H1 (cell line): Measurements from ENCODE around the gene APBA3. TPM values are rescaled to one million over a fixed set of nuclear protein-coding genes. Genes with fewer than 3 reads are reported as not detected.

Source experiments
- ASH2L ChIP-seq: fragments of 200-600, 300-600 bp; sonication (generic); IDR thresholded peaks from one replicate; pipeline ENCODE4 v1.7.1; 2017; ENCODE audit warnings: low read length
- BCL11A ChIP-seq, 2 experiments: IDR thresholded peaks; one replicate each; pipeline ENCODE4 v1.6.1; 2011; ENCODE audit warnings: low read depth in 2 of 2, low read length in 2 of 2, mild to moderate bottlenecking in 2 of 2
- CBX8 ChIP-seq: fragments of 300-800, 300-1000 bp; sonication (generic); IDR thresholded peaks from 2 replicates; pipeline ENCODE4 v1.7.1; 2016; ENCODE audit warnings: low read depth, low read length, borderline replicate concordance
- CHD1 ChIP-seq: IDR thresholded peaks from 2 replicates; pipeline ENCODE4 v1.6.1; 2012; ENCODE audit warnings: low read depth, low read length, improper control_type of control experiment
- CTBP2 ChIP-seq: IDR thresholded peaks from 2 replicates; pipeline ENCODE4 v1.7.0; 2011; ENCODE audit warnings: borderline replicate concordance, mild to moderate bottlenecking, moderate library complexity, mixed read lengths, low read length; ENCODE audit not compliant: insufficient read depth, insufficient read length
- EGR1 ChIP-seq: IDR thresholded peaks from 2 replicates; pipeline ENCODE4 v1.6.1; 2011; ENCODE audit warnings: low read depth, low read length, borderline replicate concordance
- GABPA ChIP-seq: IDR thresholded peaks from 2 replicates; pipeline ENCODE4 v1.6.1; 2011; ENCODE audit warnings: mild to moderate bottlenecking, low read length, moderate library complexity, borderline replicate concordance; ENCODE audit not compliant: insufficient read depth
- HDAC2 ChIP-seq, 2 experiments: fragments of 300-600 bp in 1 of 2; sonication (generic) in 1 of 2; IDR thresholded peaks; 2 replicates each; pipeline ENCODE4 v1.6.1; 2011 to 2012; ENCODE audit warnings: low read depth in 2 of 2, low read length in 2 of 2, mild to moderate bottlenecking in 2 of 2, moderate library complexity in 2 of 2, borderline replicate concordance in 1 of 2, inconsistent platforms in 1 of 2
- KDM4A ChIP-seq: IDR thresholded peaks from one replicate; pipeline ENCODE4 v1.7.1; 2012; ENCODE audit warnings: low read depth, mild to moderate bottlenecking, moderate library complexity, low read length, inconsistent platforms; ENCODE audit not compliant: severe bottlenecking
- MAFK ChIP-seq: IDR thresholded peaks from 2 replicates; pipeline ENCODE4 v1.6.1; 2012; ENCODE audit warnings: low read depth, mild to moderate bottlenecking, improper control_type of control experiment, low read length
- NANOG ChIP-seq: IDR thresholded peaks from 2 replicates; pipeline ENCODE4 v1.6.1; 2011; ENCODE audit warnings: low read length, low read depth, mild to moderate bottlenecking, inconsistent platforms; ENCODE audit not compliant: insufficient read depth, poor library complexity, severe bottlenecking
- NRF1 ChIP-seq: IDR thresholded peaks from 2 replicates; pipeline ENCODE4 v1.6.1; 2011; ENCODE audit warnings: mild to moderate bottlenecking, low read depth, low read length, improper control_type of control experiment
- POU5F1 ChIP-seq: IDR thresholded peaks from 2 replicates; pipeline ENCODE4 v1.6.1; 2011; ENCODE audit warnings: low read depth, mild to moderate bottlenecking, low read length, moderate library complexity
- RNF2 ChIP-seq: fragments of 200-900, 300-1000 bp; sonication (generic); IDR thresholded peaks from 2 replicates; pipeline ENCODE4 v1.7.1; 2016; ENCODE audit warnings: borderline replicate concordance, low read depth, mild to moderate bottlenecking, antibody characterized with exemption, low read length; ENCODE audit not compliant: poor library complexity, severe bottlenecking; ENCODE audit errors: missing control alignments
- RXRA ChIP-seq: IDR thresholded peaks from 2 replicates; pipeline ENCODE4 v1.6.1; 2011; ENCODE audit warnings: low read depth, mild to moderate bottlenecking, low read length, moderate library complexity; ENCODE audit not compliant: insufficient read depth
- SIN3A ChIP-seq, 2 experiments: IDR thresholded peaks in 1 of 2; conservative IDR thresholded peaks in 1 of 2; 2 replicates each; pipeline ENCODE4 v1.6.1; 2011 to 2012; ENCODE audit warnings: low read length in 2 of 2, improper control_type of control experiment in 1 of 2, low read depth in 1 of 2, mild to moderate bottlenecking in 1 of 2
- SIX5 ChIP-seq: IDR thresholded peaks from 2 replicates; pipeline ENCODE4 v1.6.1; 2011; ENCODE audit warnings: mild to moderate bottlenecking, low read depth, low read length
- SP1 ChIP-seq: IDR thresholded peaks from 2 replicates; pipeline ENCODE4 v1.6.1; 2011; ENCODE audit warnings: low read depth, low read length
- TEAD4 ChIP-seq: IDR thresholded peaks from 2 replicates; pipeline ENCODE4 v1.6.1; 2012; ENCODE audit warnings: low read depth, low read length, inconsistent platforms, mixed read lengths
- polyA plus RNA-seq, 7 experiments: library from polyadenylated mRNA; depleted of rRNA in 3 of 7; stranded (reverse) in 5 of 7; unstranded in 2 of 7; fragments of >200 nt in 5 of 7; fragments of 200-250 nt in 2 of 7; gene quantifications; 1 replicate in 5 of 7; 2 replicates in 1 of 7; 4 replicates in 1 of 7; pipeline versions ENCODE4 v1.2.1 to v1.2.3, GENCODE V29; 2011 to 2013; ENCODE audit warnings: missing spikeins in 2 of 7, mixed read lengths in 2 of 7
- total RNA-seq: library from RNA; stranded (reverse); fragmentation: NEBNext Ultra II Directional; extraction: Animal tissue kit (Norgen Biotek cat#: 25700); gene quantifications from 2 replicates; pipeline ENCODE4 v1.2.1, GENCODE V29; 2021
- TF ChIP-seq, protein P1 (sequence below): IDR thresholded peaks from 2 replicates; pipeline ENCODE4 v1.6.1; 2011; ENCODE audit warnings: low read length, improper control_type of control experiment
- TF ChIP-seq, protein P2 (sequence below): IDR thresholded peaks from 2 replicates; pipeline ENCODE4 v1.6.1; 2011; ENCODE audit warnings: low read depth, mild to moderate bottlenecking, low read length; ENCODE audit not compliant: insufficient read depth

The APBA3 gene
- total and polyA plus RNA-seq, 2 of the 8 experiments (the other 6 are each of a cell fraction or from before 2014, with no cell fraction given): 21.4 to 36.9 TPM

DNA sequence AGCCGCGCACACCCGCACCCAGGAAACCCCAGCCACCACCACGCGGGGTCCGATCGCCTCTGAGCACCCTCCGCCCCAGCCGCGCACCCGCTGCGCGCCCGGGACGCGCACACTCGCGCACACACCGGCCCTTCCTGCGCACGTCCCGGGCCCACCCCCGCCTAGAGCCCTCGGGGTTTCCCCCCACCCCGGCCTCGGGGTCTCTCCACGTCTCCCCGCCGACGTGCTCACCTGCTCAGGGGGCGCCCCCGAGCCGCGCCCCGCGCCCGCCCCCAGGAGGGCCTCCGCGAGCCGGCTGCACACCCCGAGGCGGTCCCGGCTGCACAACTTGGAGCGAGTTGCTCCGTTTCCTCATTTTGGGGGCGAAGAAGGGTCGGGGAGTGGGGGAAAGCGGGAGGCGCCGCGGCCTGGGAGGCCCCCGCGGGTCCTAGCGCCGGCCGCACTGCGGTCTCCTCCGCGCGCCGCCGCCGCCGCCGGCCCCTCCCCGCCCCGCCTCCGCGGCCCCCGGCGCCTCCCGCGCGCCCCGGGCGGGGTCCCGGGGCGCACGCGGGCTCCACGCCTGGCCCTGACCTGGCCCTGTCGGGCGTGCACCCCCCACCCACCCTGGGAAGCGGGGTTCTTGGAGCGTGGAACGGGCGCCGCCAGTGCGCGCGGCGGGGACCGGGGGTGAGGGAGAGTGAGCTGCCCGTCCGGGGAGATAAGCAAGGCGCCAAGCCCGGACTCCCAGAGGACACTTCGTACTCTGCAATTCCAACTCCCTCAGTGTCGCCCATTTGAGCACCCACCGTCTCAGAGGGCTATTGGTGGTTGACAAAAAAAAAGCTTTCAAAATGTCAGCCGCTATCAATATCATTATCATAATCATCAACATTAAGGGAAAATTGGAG lies 24.7 kb upstream of the APBA3 start, which contains the start of gene MATK (continued):
- TF ChIP-seq SP1 (no peak), SIX5 (no peak), CTBP2 (no peak), RNF2 (no peak), SIN3A (conservative IDR thresholded peaks at IDR 0.05 in 1 of 2, IDR thresholded peaks at IDR 0.05 in 1 of 2; ENCODE audit: low read depth in 1 of 2, low read length in 2 of 2) (no peak), CBX8 (no peak), EGR1 (no peak), MAFK (no peak), NANOG (no peak), KDM4A (peak; percentile 72), TEAD4 (no peak), RXRA (no peak), NRF1 (no peak), ASH2L (peak; percentile 37), GABPA (no peak), HDAC2 (IDR thresholded peaks at IDR 0.05; ENCODE audit: borderline replicate concordance in 1 of 2, low read depth in 2 of 2, low read length in 2 of 2) (peak in 1 of 2 experiments; percentile 95; a peak in 2 of 4 replicates), CHD1 (no peak), BCL11A (IDR thresholded peaks at IDR 0.05; ENCODE audit: low read depth in 2 of 2, low read length in 2 of 2) (no peak), POU5F1 (no peak)
- TF ChIP-seq, protein P1, sequence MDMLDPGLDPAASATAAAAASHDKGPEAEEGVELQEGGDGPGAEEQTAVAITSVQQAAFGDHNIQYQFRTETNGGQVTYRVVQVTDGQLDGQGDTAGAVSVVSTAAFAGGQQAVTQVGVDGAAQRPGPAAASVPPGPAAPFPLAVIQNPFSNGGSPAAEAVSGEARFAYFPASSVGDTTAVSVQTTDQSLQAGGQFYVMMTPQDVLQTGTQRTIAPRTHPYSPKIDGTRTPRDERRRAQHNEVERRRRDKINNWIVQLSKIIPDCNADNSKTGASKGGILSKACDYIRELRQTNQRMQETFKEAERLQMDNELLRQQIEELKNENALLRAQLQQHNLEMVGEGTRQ: no peak
- TF ChIP-seq, protein P2, sequence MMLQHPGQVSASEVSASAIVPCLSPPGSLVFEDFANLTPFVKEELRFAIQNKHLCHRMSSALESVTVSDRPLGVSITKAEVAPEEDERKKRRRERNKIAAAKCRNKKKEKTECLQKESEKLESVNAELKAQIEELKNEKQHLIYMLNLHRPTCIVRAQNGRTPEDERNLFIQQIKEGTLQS: no peak
